HG03469 (cell line): Measurements from ENCODE around the gene CMTM3.
"Not testable (repeated sequence)": the region's sequence is repeated elsewhere in the genome, so short reads cannot be mapped to it uniquely, and the experiment has no call there.

Experiments
- ATAC-seq: cut with Tn5 transposase; IDR thresholded peaks from one replicate; pipeline ENCODE4 v1.9.1; 2021; ENCODE audit warnings: mild to moderate bottlenecking, moderate library complexity, moderate number of reproducible peaks; ENCODE audit not compliant: unreplicated experiment

CMTM3 gene

DNA sequence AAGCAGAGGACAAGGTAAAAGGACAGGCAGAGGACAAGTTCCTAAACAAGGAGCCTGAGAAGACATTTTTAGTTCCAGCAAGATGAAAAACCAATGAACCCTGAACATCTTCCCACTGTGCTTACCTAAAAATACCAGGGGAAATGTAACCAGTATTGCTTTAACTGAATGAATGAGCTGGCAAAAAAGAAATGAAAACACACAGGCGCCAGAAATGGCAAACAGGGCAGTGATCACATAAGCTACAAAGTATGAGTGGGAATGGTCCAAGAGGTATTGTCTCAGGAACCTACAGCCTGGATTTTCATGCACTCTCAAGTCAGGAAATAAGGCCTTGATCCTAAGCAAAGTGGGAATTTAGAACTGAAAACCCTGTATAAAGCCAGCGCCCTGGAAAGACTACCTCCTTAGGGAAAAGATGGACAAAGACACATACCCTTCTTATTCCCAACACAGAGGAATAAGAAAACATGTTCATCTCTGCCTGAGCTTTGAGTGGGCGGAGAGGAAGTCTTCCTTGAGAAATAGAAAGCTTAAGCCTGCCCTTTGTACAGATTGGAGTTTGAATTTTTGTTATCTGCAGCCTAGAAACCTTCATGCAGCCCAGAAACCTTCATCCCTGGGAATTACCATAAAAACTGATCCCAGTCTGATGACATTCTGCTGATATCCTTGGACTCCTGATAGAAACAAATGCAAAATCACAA lies 23.1 kb upstream of the CMTM3 start:
- no peak for ATAC-seq

GRCh38 chr16:66585481-66586239 lies 18.8 kb upstream of the CMTM3 start:
- ATAC-seq: no peak

- ATAC-seq: no peak
Observed at GRCh38 chr16:66587881-66588600, 16.5 kb upstream of the CMTM3 start.

- ATAC-seq: peak; percentile 87
Observed at GRCh38 chr16:66588981-66589713, 15.4 kb upstream of the CMTM3 start.

GRCh38 chr16:66590322-66590721 lies 14.2 kb upstream of the CMTM3 start:
- no peak for ATAC-seq

DNA sequence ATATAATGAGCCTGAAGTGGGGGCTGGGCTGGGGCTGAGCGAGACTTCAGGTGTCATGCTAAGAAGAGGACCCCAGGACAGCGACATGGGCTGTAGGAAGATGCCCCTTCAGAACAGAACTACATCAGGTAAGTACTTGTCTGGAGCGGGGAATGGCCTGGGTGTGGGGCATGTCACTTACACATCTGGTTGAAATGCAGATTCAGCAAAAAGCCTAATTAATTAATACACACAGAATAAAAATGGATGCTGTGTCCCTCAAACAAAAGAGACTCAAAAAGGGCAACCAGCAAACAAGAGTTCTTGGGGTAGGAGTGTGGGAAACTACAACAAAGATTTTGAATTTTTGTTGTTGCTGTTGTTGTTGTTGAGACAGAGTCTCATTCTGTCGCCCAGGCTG lies 13.5 kb upstream of the CMTM3 start:
- no peak for ATAC-seq

DNA sequence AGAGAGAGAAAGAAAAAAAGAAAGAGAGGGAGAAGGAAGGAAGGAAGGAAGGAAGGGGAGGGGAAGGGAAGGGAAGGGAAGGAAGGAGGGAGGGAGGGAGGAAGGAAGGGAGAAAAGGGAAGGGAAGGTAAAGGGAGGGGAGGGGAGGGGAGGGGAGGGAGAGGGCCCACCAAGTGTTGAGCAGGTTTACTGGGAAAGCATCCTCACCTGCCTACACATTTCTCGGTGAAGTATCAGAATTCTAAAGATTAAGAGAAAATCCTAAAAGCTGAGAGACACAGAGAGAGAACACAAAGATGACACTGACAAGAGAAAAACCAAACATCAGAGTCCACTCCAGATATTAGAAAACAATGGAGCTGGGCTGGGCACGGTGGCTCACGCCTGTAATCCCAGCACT lies 12.3 kb upstream of the CMTM3 start:
- ATAC-seq: no peak

- no peak for ATAC-seq
Observed at GRCh38 chr16:66592814-66593213, 11.7 kb upstream of the CMTM3 start.

DNA sequence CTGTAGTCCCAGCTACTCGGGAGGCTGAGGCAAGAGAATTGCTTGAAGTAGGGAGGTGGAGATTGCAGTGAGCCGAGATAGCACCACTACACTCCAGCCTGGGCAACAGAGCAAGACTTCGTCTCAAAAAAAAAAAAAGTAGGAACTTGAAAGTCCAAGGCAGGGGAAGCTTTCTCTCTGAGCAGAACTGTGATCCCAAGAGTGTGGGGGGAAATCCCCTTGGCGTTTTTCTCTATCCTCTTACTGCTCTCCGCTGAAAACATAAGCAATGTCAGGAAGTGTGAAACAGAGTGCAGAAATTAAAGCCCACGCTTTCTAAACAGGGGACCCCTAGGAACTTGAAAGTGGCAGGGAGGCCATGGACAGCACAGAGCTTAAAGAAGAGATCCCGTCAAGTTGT lies 9.8 kb upstream of the CMTM3 start:
- ATAC-seq: no peak

GRCh38 chr16:66596559-66596958 lies 7.9 kb upstream of the CMTM3 start:
- ATAC-seq: not testable (repeated sequence)

DNA sequence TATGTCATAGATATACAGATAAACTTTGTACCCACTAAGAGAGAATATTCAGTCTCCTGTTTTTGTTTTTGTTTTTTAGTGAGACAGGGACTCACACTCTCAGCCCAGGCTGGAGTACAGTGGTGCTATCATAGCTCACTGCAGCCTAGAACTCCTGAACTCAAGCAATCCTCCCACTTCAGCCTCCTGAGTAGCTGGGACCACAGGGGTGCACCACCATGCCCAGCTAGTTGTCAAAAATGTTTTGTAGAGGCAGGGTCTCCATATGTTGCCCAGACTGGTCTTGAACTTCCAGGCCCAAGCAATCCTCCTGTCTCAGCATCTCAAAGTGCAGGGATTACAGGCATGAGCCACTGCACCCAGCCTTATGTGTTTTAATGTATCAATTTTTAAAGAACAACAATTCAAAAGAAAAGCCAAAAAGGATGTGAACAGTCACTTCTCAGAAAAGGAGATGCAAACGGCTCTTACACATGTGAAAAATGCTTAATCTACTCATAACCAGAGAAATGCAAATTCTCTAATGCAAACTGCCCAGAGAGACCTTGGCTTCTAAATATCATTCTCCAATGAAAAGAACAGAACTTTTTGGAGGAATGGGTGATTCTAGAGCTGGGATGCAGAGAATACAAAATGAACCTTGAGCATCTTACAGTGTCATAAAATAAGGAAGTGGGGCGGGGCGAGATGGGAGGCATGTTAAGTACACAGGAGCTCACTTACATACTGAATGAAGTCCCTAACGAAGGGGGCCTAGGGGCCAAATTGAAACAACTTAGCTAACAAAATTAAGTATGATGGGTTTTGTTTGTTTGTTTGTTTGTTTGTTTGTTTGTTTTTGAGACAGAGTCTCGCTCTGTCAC lies 7.3 kb upstream of the CMTM3 start:
- ATAC-seq: peak; percentile 41

GRCh38 chr16:66598111-66598510 lies 6.4 kb upstream of the CMTM3 start:
- ATAC-seq: no peak

DNA sequence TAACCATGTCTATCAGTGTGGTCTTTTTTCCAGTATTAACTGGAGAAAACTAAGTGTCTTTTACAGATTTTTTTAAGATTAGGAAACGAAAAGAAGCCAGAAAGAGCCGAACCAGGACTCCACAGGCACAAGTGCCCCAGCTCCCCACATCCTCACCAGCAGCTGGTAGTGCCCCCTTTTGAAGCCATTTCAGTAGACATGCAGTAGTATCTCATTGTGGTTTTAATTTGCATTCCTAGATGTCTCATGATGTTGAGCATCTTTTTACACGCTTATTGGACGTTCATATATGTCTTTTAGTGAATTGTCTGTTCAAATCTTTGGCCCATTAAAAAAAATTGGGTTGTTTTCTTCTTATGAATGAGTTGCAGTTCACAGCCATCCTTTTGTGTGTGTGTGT lies 4.8 kb upstream of the CMTM3 start:
- ATAC-seq: no peak

GRCh38 chr16:66600477-66600876 lies 4.0 kb upstream of the CMTM3 start:
- ATAC-seq: no peak

DNA sequence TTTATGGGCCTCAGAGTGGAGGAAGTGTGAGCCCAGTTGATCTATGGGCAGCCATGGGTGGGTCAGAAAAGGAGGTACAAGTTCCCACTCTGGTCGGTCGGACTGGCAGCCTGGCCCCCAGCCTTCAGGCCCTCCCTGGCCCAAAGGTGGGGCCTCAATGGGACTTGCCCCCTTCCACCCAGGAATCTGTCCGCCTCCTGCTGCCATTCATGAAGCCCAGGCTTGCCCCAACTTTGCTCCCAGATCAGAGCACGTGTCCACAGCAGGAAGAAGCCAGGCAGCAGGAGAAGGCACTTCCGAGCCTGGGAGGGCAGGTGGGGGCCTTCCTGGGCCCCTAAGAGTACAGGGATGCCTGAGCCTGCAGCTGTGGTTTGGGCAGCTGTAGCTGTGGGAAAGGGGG lies 3.0 kb upstream of the CMTM3 start:
- no peak for ATAC-seq

GRCh38 chr16:66603537-66604375 lies 748 bp upstream of the CMTM3 start:
- peak; percentile 37 for ATAC-seq

- ATAC-seq: no peak
Observed at GRCh38 chr16:66605177-66605978, 874 bp downstream of the CMTM3 start.

GRCh38 chr16:66605979-66606751 lies 1.7 kb downstream of the CMTM3 start:
- peak; percentile 44 for ATAC-seq
